NT2/D1 (cell line): Measurements from ENCODE around the gene PYHIN1.

ENCODE experiments used
- DNase-seq: peaks from one replicate; pipeline ENCODE4 v3.0.0-alpha.2; 2011; ENCODE audit warnings: low read depth, low spot score
- H3K27me3 ChIP-seq: 2 replicates; pipeline ENCODE4 v1.6.0; 2011; ENCODE audit warnings: mild to moderate bottlenecking; ENCODE audit not compliant: insufficient read length, insufficient read depth
- H3K36me3 ChIP-seq: 2 replicates; pipeline ENCODE4 v1.6.1; 2011; ENCODE audit warnings: mild to moderate bottlenecking, low read length, mixed read lengths; ENCODE audit not compliant: insufficient read depth, insufficient read length
- H3K4me1 ChIP-seq: 2 replicates; pipeline ENCODE4 v1.5.1; 2011; ENCODE audit not compliant: insufficient read depth, insufficient read length
- H3K4me3 ChIP-seq: 2 replicates; pipeline ENCODE4 v1.5.1; 2011; ENCODE audit warnings: low read depth; ENCODE audit not compliant: insufficient read length
- H3K9ac ChIP-seq: 2 replicates; pipeline ENCODE4 v1.6.0; 2011; ENCODE audit warnings: low read depth; ENCODE audit not compliant: insufficient read length
- H3K9me3 ChIP-seq: 2 replicates; pipeline ENCODE4 v1.5.1; 2011; ENCODE audit warnings: mild to moderate bottlenecking, low read length; ENCODE audit not compliant: insufficient read depth
- SUZ12 ChIP-seq: IDR thresholded peaks from 2 replicates; pipeline ENCODE4 v1.6.1; 2011; ENCODE audit not compliant: insufficient read length, insufficient read depth; ENCODE audit errors: extremely low read depth
- YY1 ChIP-seq: IDR thresholded peaks from 2 replicates; pipeline ENCODE4 v1.6.1; 2011; ENCODE audit not compliant: insufficient read length, insufficient read depth
- ZNF274 ChIP-seq: IDR thresholded peaks from 2 replicates; pipeline ENCODE4 v1.6.1; 2011; ENCODE audit warnings: mild to moderate bottlenecking, low read depth, low read length

Gene PYHIN1

GRCh38 chr1:158931055-158931737 is at the start of gene PYHIN1:
PYHIN1 (plus strand) TSS chr1:158931552; CDS start chr1:158936911, 5,359 bp downstream.
- peaks cover 10% of the 10 kb centered on the region; the same call in 1 of the 2 replicates for H3K9me3 ChIP-seq
- TF ChIP-seq YY1 (no peak), ZNF274 (no peak), SUZ12 (no peak)
- no peak for DNase-seq
- H3K9ac ChIP-seq = no peak within 1 kb of the TSS
- H3K4me3 ChIP-seq = no peak within 1 kb of the TSS
- H3K36me3 ChIP-seq = no peaks in the 10 kb centered on the region
- no peaks in the 10 kb centered on the region for H3K4me1 ChIP-seq
- H3K27me3 ChIP-seq = no peaks in the 10 kb centered on the region

GRCh38 chr1:158893654-158894053 is 37.7 kb upstream of the PYHIN1 start:
- no peak overlapping the region for H3K4me3 ChIP-seq
- no peaks in the 10 kb centered on the region for H3K36me3 ChIP-seq
- no peaks in the 10 kb centered on the region for H3K27me3 ChIP-seq
- TF ChIP-seq SUZ12 = no peak
- no peak for TF ChIP-seq YY1
- no peak for TF ChIP-seq ZNF274
- no peaks in the 10 kb centered on the region for H3K9me3 ChIP-seq
- no peak for DNase-seq
- H3K9ac ChIP-seq = no peak overlapping the region
- no peaks in the 10 kb centered on the region for H3K4me1 ChIP-seq

- H3K9ac ChIP-seq = no peak overlapping the region
- H3K9me3 ChIP-seq = no peaks in the 10 kb centered on the region
- no peaks in the 10 kb centered on the region for H3K36me3 ChIP-seq
- no peak for DNase-seq
- H3K4me3 ChIP-seq = no peak overlapping the region
- H3K27me3 ChIP-seq = no peaks in the 10 kb centered on the region
- no peak for TF ChIP-seq YY1
- no peak for TF ChIP-seq SUZ12
- TF ChIP-seq ZNF274 = no peak
- H3K4me1 ChIP-seq = no peaks in the 10 kb centered on the region
These were observed 32.6 kb upstream of the PYHIN1 start for GRCh38 chr1:158898722-158899121.

GRCh38 chr1:158901623-158902022 is 29.7 kb upstream of the PYHIN1 start:
- H3K9ac ChIP-seq = no peak overlapping the region

GRCh38 chr1:158916085-158916484 is 15.3 kb upstream of the PYHIN1 start:
- no peaks in the 10 kb centered on the region for H3K36me3 ChIP-seq
- TF ChIP-seq SUZ12 (no peak), ZNF274 (no peak), YY1 (no peak)
- peaks cover 26% of the 10 kb centered on the region for H3K9me3 ChIP-seq
- no peak overlapping the region for H3K4me3 ChIP-seq
- DNase-seq = no peak
- no peaks in the 10 kb centered on the region for H3K4me1 ChIP-seq
- no peak overlapping the region for H3K9ac ChIP-seq
- no peaks in the 10 kb centered on the region for H3K27me3 ChIP-seq

More at GRCh38 chr1:158901623-158902022, 29.7 kb upstream of the PYHIN1 start:
- no peaks in the 10 kb centered on the region for H3K36me3 ChIP-seq
- no peaks in the 10 kb centered on the region for H3K9me3 ChIP-seq
- no peak overlapping the region for H3K4me3 ChIP-seq
- no peaks in the 10 kb centered on the region for H3K4me1 ChIP-seq
- DNase-seq = no peak
- TF ChIP-seq ZNF274 = no peak
- TF ChIP-seq SUZ12 = no peak
- TF ChIP-seq YY1 = no peak
- no peaks in the 10 kb centered on the region for H3K27me3 ChIP-seq

GRCh38 chr1:158924677-158925076 is 6.7 kb upstream of the PYHIN1 start:
- H3K4me3 ChIP-seq = no peak overlapping the region
- H3K9me3 ChIP-seq = peaks cover 28% of the 10 kb centered on the region
- DNase-seq = no peak
- no peaks in the 10 kb centered on the region for H3K36me3 ChIP-seq
- TF ChIP-seq YY1 (no peak), SUZ12 (no peak), ZNF274 (no peak)
- H3K27me3 ChIP-seq = no peaks in the 10 kb centered on the region
- H3K4me1 ChIP-seq = no peaks in the 10 kb centered on the region
- no peak overlapping the region for H3K9ac ChIP-seq

- TF ChIP-seq SUZ12 = no peak
- no peak for TF ChIP-seq YY1
- TF ChIP-seq ZNF274 = no peak
- Histone ChIP-seq H3K9me3 (peaks cover 10% of the 10 kb centered on the region; the same call in 1 of the 2 replicates), H3K4me3 (no peak overlapping the region), H3K36me3 (no peaks in the 10 kb centered on the region), H3K4me1 (no peaks in the 10 kb centered on the region), H3K9ac (no peak overlapping the region), H3K27me3 (no peaks in the 10 kb centered on the region)
- no peak for DNase-seq
These were observed 848 bp upstream of the PYHIN1 start for GRCh38 chr1:158930504-158930903.
